ENCODE data around the gene PYROXD2. TPM values are rescaled to one million over a fixed set of nuclear protein-coding genes. Genes with fewer than 3 reads are reported as not detected.

Gene PYROXD2
- total RNA-seq, 4 donors from 2014 or later = 0.97 to 6.7 (median 3.8) TPM

DNA sequence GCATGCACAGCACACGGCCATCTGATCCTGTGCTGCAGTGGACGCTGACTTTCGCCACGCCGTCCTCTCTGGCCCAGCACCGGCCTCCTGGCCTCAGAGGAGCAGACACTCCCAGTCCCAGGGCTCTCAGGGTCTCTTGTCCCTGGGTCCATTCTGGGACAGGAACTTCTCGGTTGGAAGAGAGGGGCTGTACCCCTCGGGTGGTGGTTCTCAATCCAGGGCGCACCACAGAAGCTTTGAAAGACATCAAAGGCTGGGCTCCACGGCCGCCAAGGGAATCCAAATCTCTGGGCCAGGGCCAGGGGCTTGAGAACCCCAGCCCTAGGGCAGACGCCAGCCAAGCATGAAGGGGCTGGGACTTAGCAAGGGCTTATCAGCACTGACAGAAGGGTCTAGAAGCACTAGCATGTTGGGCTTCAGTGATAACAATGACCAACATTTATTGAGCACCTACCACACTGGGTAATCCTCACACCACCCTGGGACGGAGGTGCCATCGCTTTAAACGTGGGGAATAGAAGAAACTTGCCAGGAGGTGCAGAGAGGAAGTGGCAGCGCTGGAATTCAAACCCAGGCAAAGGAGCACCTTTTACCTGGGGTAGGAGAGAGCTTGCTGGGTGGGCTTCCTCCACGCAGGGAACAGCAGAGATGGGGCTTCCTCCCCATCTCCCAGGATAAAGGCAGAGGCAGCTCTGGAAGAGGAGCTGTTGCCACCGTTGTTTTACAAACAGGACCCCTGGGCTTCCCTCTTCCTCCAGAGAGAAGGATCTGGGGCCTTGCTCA is 1.8 kb upstream of the PYROXD2 start:
- no peak overlapping the region for H3K4me3 ChIP-seq (ENCODE audit: low read depth, poor library complexity, severe bottlenecking)
- DNase-seq (ENCODE audit: low spot score in 2 of 2) = peak in 1 of 2 donors; percentile 78
- intact Hi-C loops (cut with DNase I; ENCODE audit: low total_unique reads) = no loop called here
- 85 to 90% methylated on average over 18 of the region's 18 CpGs for WGBS, 2 donors
- no peak for TF ChIP-seq POLR2A (IDR thresholded peaks at IDR 0.05)
- TF ChIP-seq, protein P1, sequence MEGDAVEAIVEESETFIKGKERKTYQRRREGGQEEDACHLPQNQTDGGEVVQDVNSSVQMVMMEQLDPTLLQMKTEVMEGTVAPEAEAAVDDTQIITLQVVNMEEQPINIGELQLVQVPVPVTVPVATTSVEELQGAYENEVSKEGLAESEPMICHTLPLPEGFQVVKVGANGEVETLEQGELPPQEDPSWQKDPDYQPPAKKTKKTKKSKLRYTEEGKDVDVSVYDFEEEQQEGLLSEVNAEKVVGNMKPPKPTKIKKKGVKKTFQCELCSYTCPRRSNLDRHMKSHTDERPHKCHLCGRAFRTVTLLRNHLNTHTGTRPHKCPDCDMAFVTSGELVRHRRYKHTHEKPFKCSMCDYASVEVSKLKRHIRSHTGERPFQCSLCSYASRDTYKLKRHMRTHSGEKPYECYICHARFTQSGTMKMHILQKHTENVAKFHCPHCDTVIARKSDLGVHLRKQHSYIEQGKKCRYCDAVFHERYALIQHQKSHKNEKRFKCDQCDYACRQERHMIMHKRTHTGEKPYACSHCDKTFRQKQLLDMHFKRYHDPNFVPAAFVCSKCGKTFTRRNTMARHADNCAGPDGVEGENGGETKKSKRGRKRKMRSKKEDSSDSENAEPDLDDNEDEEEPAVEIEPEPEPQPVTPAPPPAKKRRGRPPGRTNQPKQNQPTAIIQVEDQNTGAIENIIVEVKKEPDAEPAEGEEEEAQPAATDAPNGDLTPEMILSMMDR (IDR thresholded peaks at IDR 0.05) = no peak

DNA sequence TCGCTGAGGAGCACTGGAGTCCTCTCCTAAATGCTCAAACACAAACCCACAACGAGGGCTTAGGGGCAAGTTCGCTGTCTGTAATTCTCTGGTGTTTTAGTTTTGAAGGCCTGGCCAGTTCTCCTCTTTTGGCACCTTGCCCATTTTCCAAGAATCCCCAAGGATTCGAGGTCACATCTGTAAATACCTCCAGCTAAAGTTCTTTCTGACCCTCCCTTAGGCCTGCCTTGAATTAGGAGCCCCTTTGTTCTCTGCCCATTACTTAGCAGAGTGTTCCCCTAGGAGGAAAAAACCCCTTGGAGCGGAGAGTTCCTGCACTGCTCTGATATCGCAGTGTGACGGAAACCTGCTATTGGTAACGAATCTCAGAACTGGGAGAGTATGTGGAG is 743 bp upstream of the PYROXD2 start:
- no peak overlapping the region for H3K4me3 ChIP-seq (ENCODE audit: low read depth, poor library complexity, severe bottlenecking)
- DNase-seq (ENCODE audit: low spot score in 2 of 2) = no peak
- intact Hi-C loops (cut with DNase I; ENCODE audit: low total_unique reads) = no loop called here
- 63 to 71% methylated on average over 8 of the region's 8 CpGs for WGBS, 2 donors
- TF ChIP-seq, protein P1 (IDR thresholded peaks at IDR 0.05) = no peak
- no peak for TF ChIP-seq POLR2A (IDR thresholded peaks at IDR 0.05)

DNA sequence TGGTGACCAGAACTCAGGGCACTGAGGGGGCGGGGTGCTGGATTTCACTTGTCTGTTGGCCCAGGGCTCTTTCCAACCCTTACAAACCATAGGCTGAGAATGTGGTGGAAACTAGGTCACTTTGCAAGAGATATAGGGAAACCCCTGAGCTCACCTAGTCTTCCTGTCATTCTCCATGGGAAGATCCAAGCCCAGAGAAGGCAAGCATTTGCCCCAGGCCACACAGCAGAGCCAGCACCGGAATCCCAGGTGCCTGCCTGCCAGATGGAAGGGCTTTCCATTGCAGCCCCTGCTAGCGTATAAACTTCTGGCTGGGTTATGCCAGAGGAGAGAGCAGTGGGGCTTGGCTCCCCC is 427 bp downstream of the PYROXD2 start:
- WGBS, 2 donors = 25 to 29% methylated on average over 3 of the region's 3 CpGs
- no peak for DNase-seq (ENCODE audit: low spot score in 2 of 2)
- intact Hi-C loops (cut with DNase I; ENCODE audit: low total_unique reads) = no loop called here
- no peak for TF ChIP-seq POLR2A (IDR thresholded peaks at IDR 0.05)
- TF ChIP-seq, protein P1 (IDR thresholded peaks at IDR 0.05) = no peak
- peak overlapping the region; percentile 28 for H3K4me3 ChIP-seq (ENCODE audit: low read depth, poor library complexity, severe bottlenecking)

DNA sequence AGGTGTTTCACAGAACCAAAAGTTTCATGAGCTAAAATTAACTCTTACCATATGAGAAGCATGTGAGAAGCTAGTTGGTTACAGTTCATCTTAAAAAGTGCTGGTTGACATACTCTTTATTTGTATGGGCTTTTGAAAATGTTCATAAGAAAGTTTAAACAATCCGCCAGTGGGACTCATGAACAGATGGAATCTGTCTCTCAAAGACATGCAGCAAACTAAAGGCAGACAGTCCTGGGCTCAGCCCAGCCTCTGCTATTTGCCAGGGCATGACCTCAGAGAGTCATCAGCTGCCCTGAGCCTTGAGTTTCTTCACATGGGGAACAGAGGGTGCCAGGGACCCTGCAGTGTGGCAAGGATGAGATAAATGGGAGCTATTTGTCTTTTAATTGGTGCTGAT is 3.2 kb downstream of the PYROXD2 start:
- WGBS, 2 donors = 67 to 91% methylated on average over 1 of the region's 1 CpG
- H3K4me3 ChIP-seq (ENCODE audit: low read depth, poor library complexity, severe bottlenecking) = no peak overlapping the region
- DNase-seq (ENCODE audit: low spot score in 2 of 2) = peak in 1 of 2 donors; percentile 86
- intact Hi-C loops (cut with DNase I; ENCODE audit: low total_unique reads) = no loop called here
- TF ChIP-seq POLR2A (IDR thresholded peaks at IDR 0.05) = no peak
- TF ChIP-seq, protein P1 (IDR thresholded peaks at IDR 0.05) = no peak

DNA sequence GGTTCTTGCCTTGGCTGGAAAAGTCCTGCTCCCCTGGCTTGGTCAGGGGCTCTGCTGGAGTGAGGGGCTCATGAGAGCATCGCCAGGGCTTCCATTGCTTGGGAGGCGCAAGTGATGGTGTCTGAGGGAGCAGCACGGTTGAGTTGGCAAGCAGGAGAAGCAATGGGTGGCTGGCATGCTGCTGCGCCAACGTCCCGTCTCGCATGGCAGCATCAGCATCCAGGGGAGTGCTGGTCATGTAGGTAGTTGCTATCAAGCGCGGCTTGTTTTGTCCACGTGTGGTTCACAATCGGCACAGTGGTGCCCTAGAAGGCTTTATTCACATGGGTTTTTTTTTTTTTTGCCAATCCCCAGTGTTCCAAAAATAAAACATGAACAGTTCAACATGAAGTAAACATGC is 3.8 kb downstream of the PYROXD2 start:
- TF ChIP-seq, protein P1 (IDR thresholded peaks at IDR 0.05) = no peak
- TF ChIP-seq POLR2A (IDR thresholded peaks at IDR 0.05) = no peak
- intact Hi-C loops (cut with DNase I; ENCODE audit: low total_unique reads) = no loop called here
- 72 to 82% methylated on average over 11 of the region's 11 CpGs for WGBS, 2 donors
- no peak overlapping the region for H3K4me3 ChIP-seq (ENCODE audit: low read depth, poor library complexity, severe bottlenecking)
- peak in 1 of 2 donors; percentile 81 for DNase-seq (ENCODE audit: low spot score in 2 of 2)

DNA sequence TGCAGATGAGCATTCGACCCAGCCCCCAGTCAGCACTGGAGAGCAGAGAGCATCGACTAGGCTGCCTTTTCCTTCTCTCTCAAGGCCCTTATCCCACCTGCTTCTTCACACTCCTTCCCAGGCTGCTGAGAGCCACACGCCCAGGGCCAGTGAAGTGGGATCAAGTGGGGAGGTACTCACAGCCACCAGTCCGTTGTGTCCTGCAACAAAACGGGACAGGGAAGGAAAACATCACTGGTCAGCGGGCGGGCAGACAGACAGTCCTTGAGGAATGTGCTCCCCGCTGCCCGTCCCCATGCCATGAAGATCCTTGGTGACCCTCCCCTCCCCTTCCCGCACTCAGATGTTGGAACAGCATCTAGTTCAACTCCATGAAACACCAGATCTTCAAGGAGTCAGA is 4.2 kb downstream of the PYROXD2 start:
- 82 to 84% methylated on average over 10 of the region's 10 CpGs for WGBS, 2 donors
- no peak for TF ChIP-seq POLR2A (IDR thresholded peaks at IDR 0.05)
- TF ChIP-seq, protein P1 (IDR thresholded peaks at IDR 0.05) = no peak
- intact Hi-C loops (cut with DNase I; ENCODE audit: low total_unique reads) = no loop called here
- peak in 1 of 2 donors; percentile 65 for DNase-seq (ENCODE audit: low spot score in 2 of 2)
- no peak overlapping the region for H3K4me3 ChIP-seq (ENCODE audit: low read depth, poor library complexity, severe bottlenecking)

Data from lower leg skin (tissue), 4 donors.